GM19025 (cell line): ENCODE data around the gene ELP6.
"Not testable (repeated sequence)": the region's sequence is repeated elsewhere in the genome, so short reads cannot be mapped to it uniquely, and the experiment has no call there.

Source experiments
- ATAC-seq: cut with Tn5 transposase; IDR thresholded peaks from one replicate; pipeline ENCODE4 v1.9.1; 2021; ENCODE audit warnings: mild to moderate bottlenecking, low read depth, moderate library complexity; ENCODE audit not compliant: unreplicated experiment

The ELP6 gene

DNA sequence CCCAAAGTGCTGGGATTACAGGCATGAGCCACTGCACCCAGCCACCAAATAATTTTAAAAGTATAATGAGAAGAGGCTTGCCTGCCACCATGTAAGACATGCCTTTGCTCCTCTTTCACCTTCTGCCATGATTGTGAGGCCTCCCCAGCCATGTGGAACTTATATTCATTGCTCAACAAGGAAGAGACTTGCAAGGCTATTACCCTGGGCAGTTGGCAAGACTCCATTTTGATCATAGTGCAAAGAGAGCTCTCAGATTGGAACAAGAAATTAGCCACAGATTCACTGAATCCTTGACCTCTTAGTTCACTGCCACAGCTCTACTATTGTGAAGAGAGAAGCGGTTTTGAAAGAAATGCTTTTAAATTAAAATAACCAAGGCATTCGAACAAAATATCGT is 43.9 kb downstream of the ELP6 start:
- no peak for ATAC-seq

DNA sequence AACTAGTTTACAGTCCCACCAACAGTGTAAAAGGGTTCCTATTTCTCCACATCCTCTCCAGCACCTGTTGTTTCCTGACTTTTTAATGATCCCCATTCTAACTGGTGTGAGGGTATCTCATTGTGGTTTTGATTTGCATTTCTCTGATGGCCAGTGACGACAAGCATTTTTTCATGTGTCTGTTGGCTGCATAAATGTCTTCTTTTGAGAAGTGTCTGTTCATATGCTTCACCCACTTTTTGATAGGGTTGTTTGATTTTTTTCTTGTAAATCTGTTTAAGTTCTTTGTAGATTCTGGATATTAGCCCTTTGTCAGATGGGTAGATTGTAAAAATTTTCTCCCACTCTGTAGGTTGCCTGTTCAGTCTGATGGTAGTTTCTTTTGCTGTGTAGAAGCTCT is 45.2 kb downstream of the ELP6 start:
- ATAC-seq = not testable (repeated sequence)

DNA sequence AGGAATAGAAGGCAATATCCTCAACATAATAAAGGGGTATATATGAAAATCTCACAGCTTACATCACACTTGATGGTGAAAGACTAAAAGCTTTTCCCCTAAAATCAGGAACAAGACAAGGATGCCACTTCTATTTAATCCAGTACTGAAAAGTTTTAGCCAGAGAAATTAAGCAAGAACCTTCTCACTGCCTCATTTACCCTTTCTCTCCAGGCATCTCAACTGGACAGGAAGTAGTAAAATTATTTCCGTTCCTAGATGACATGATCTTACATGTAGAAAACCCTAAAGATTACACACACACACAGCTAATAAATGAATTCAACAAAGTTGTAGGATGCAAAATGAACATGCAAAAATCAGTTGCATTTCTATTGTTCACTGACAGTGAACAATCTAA is 48.9 kb downstream of the ELP6 start:
- no peak for ATAC-seq

DNA sequence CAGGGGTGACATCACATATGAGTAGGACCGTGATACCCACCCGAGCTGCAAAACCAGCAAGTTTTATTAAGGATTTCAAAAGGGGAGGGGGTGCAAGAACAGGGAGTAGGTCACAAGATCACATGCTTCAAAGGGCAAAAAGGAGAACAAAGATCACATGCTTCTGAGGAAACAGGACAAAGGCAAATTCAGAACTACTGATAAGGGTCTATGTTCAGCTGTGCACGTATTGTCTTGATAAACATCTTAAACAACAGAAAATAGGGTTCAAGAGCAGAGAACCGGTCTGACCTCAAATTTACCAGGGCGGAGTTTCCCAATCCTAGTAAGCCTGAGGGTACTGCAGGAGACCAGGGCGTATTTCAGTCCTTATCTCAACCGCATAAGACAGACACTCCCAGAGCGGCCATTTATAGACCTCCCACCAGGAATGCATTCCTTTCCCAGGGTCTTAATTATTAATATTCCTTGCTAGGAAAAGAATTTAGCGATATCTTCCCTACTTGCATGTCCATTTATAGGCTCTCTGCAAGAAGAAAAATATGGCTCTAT is 53.9 kb downstream of the ELP6 start:
- ATAC-seq = not testable (repeated sequence)

DNA sequence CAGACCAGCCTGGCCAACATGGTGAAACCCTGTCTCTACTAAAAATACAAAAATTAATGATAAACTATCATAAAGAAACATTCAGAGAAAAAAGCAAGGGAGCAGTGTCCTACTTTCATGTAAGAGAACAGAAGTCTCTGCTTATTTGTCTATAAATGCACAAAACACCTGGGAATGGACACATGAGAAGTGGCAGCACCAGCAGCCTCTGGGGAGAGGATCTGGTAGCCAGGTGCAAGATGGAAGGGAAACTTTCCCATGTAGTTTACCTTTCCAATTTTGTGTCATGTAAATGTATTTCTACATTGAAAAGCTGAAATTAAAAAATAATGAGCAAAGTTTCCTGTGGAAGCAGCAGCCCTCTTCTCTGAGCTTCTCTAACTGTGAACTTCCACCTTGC is 56.5 kb downstream of the ELP6 start:
- no peak for ATAC-seq

DNA sequence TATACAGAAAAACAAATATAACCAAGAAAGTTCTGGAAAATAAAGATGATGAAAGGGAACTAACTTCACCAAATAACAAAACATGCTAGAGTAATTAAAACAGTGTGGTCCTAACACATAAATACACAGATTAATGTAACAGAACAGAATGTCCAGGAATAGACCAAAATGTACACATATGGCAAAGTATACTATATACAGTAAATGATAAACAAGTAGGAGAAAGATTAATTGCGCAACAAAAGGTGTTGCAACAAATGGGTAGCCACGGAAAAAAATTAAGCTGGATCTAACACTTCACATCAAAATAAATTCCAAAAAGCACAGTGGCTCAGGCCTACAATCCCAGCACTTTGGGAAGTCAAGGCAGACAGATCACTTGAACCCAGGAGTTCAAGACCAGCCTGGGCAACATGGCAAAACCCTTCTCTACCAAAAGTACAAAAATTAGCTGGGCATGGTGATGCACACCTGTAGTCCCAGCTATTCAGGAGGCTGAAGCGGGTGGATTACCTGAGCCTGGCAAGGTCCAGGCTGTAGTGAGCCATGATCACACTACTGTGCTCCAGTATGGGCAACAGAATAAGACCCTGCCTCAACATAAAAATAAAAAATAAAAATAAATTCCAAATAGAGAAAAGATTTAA is 57.6 kb downstream of the ELP6 start:
- ATAC-seq = no peak

DNA sequence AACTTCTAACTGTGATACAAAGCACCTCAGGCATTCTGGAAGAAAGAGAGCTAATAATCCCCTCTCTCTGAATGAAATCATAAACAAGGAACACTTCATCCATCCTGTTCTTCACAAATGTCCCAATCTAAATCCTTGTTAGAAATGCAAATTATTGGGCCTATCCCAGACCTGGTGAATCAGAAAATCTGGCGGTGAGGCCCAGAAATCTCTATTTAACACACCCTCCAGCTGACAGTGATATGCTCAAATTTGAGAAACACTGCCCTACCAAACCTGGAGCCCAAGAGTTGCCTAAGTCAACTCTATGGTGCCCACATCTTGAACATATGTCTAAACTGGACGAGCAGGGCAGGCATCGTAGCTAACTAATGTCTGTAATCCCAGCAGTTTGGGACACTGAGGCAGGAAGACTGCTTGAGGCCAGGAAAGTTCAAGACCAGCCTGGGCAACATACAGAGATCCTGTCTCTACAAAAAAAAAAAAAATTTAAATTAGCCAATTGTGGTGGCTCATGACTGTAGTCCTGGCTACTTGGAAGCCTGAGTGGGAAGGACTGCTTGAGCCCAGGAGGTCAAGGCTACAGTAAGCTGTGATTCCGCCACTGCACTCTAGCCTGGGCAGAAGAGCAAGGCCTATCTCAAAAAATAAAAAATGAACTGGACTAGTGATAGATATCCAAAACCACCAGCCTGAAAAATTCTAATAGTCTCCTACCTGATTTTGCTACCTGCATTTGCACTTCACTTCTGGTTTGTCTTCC is 60.9 kb downstream of the ELP6 start:
- no peak for ATAC-seq
